Spinal cord (tissue), 10 donors: ENCODE data around the gene DYNC2H1. TPM values are rescaled to one million over a fixed set of nuclear protein-coding genes. Genes with fewer than 3 reads are reported as not detected.

Source experiments
- DNase-seq, 6 donors: peaks; one replicate each; pipeline versions ENCODE4 v3.0.0 to v3.0.0-alpha.2; 2013 to 2015; ENCODE audit warnings: low spot score in 6 of 6, low read depth in 4 of 6
- H3K27ac ChIP-seq: one replicate; pipeline ENCODE4 v1.5.1; 2013; ENCODE audit warnings: low read depth, low read length, control low read depth
- H3K27me3 ChIP-seq: one replicate; pipeline ENCODE4 v1.6.1; 2013; ENCODE audit warnings: low read length; ENCODE audit not compliant: control insufficient read depth, insufficient read depth
- H3K36me3 ChIP-seq: one replicate; pipeline ENCODE4 v1.6.1; 2013; ENCODE audit warnings: low read length; ENCODE audit not compliant: control insufficient read depth, insufficient read depth
- H3K4me1 ChIP-seq: one replicate; pipeline ENCODE4 v1.6.1; 2013; ENCODE audit warnings: low read length; ENCODE audit not compliant: control insufficient read depth, insufficient read depth
- H3K4me3 ChIP-seq: one replicate; pipeline ENCODE4 v1.5.1; 2013; ENCODE audit warnings: low read depth, low read length, control low read depth
- H3K9me3 ChIP-seq: one replicate; pipeline ENCODE4 v1.6.1; 2013; ENCODE audit warnings: low read length; ENCODE audit not compliant: control insufficient read depth, insufficient read depth
- WGBS: methylation state at CpG from one replicate; pipeline ENCODE4 v1.1.5; 2013; ENCODE audit warnings: missing lambda C conversion rate; ENCODE audit not compliant: insufficient coverage; 5-methylcytosine and 5-hydroxymethylcytosine counted together
- polyA plus RNA-seq, 2 donors: library from polyadenylated mRNA; unstranded; fragments of 120-200 nt; gene quantifications; one replicate each; pipeline ENCODE4 v1.2.1, GENCODE V29; 2013; ENCODE audit not compliant: insufficient read length in 2 of 2
- total RNA-seq, 2 donors: library from RNA; depleted of rRNA in 1 of 2; stranded (reverse); fragments of 120-200 nt in 1 of 2; fragments of >200 nt in 1 of 2; gene quantifications; one replicate each; pipeline versions ENCODE4 v1.2.3 to v1.2.4, GENCODE V29; 2013 to 2014
- donor health status: healthy.

Gene DYNC2H1
- total and polyA plus RNA-seq, 4 donors, result 33.3 to 80.7 (median 42.5) TPM

GRCh38 chr11:103317118-103317517 is 207.9 kb downstream of the DYNC2H1 start:
- WGBS, result 88% methylated on average over 2 of the region's 3 CpGs
- H3K4me3 ChIP-seq, result no peak overlapping the region
- H3K36me3 ChIP-seq, result no peaks in the 10 kb centered on the region
- no peak for DNase-seq
- no peaks in the 10 kb centered on the region for H3K9me3 ChIP-seq
- H3K27ac ChIP-seq, result no peak overlapping the region
- no peaks in the 10 kb centered on the region for H3K27me3 ChIP-seq
- no peaks in the 10 kb centered on the region for H3K4me1 ChIP-seq

GRCh38 chr11:103322821-103323220 is 213.6 kb downstream of the DYNC2H1 start:
- Histone ChIP-seq H3K4me3 (no peak overlapping the region), H3K27ac (no peak overlapping the region), H3K4me1 (peaks cover 3% of the 10 kb centered on the region), H3K9me3 (no peaks in the 10 kb centered on the region), H3K36me3 (peaks cover 9% of the 10 kb centered on the region), H3K27me3 (no peaks in the 10 kb centered on the region)
- DNase-seq, result peak in 1 of 6 donors; percentile 59
- WGBS, result 29% methylated on average over 1 of the region's 6 CpGs

GRCh38 chr11:103325686-103326069 is 216.5 kb downstream of the DYNC2H1 start:
- H3K4me3 ChIP-seq, result no peak overlapping the region
- H3K36me3 ChIP-seq, result peaks cover 9% of the 10 kb centered on the region
- no peak overlapping the region for H3K27ac ChIP-seq
- H3K9me3 ChIP-seq, result no peaks in the 10 kb centered on the region
- peaks cover 3% of the 10 kb centered on the region for H3K4me1 ChIP-seq
- no peaks in the 10 kb centered on the region for H3K27me3 ChIP-seq
- no peak for DNase-seq
- 65% methylated on average over 4 of the region's 7 CpGs for WGBS

GRCh38 chr11:103326070-103326794 is 217.0 kb downstream of the DYNC2H1 start:
- Histone ChIP-seq H3K27me3 (no peaks in the 10 kb centered on the region), H3K27ac (no peak overlapping the region), H3K4me3 (no peak overlapping the region), H3K9me3 (no peaks in the 10 kb centered on the region), H3K36me3 (peaks cover 9% of the 10 kb centered on the region), H3K4me1 (peaks cover 3% of the 10 kb centered on the region)
- WGBS, result 82% methylated on average over 22 of the region's 25 CpGs
- peak in 3 of 6 donors; percentile 12 to 58 (median 45) for DNase-seq

GRCh38 chr11:103327721-103328120 is 218.5 kb downstream of the DYNC2H1 start:
- DNase-seq, result no peak
- 100% methylated on average over 1 of the region's 5 CpGs for WGBS
- H3K27ac ChIP-seq, result no peak overlapping the region
- peaks cover 9% of the 10 kb centered on the region for H3K36me3 ChIP-seq
- no peaks in the 10 kb centered on the region for H3K27me3 ChIP-seq
- H3K9me3 ChIP-seq, result no peaks in the 10 kb centered on the region
- peaks cover 3% of the 10 kb centered on the region for H3K4me1 ChIP-seq
- no peak overlapping the region for H3K4me3 ChIP-seq

GRCh38 chr11:103332409-103332808 is 223.2 kb downstream of the DYNC2H1 start:
- Histone ChIP-seq H3K9me3 (no peaks in the 10 kb centered on the region), H3K36me3 (no peaks in the 10 kb centered on the region), H3K27ac (no peak overlapping the region), H3K27me3 (no peaks in the 10 kb centered on the region), H3K4me3 (no peak overlapping the region), H3K4me1 (no peaks in the 10 kb centered on the region)
- no peak for DNase-seq
- 100% methylated on average over 1 of the region's 6 CpGs for WGBS

GRCh38 chr11:103338621-103339484 is 229.6 kb downstream of the DYNC2H1 start:
- WGBS, result 77% methylated on average over 2 of the region's 2 CpGs
- DNase-seq, result no peak
- no peaks in the 10 kb centered on the region for H3K9me3 ChIP-seq

GRCh38 chr11:103339485-103339857 is 230.2 kb downstream of the DYNC2H1 start:
- H3K9me3 ChIP-seq, result no peaks in the 10 kb centered on the region
- H3K27ac ChIP-seq, result no peak overlapping the region
- H3K4me3 ChIP-seq, result no peak overlapping the region
- H3K36me3 ChIP-seq, result no peaks in the 10 kb centered on the region
- DNase-seq, result no peak
- 96% methylated on average over 5 of the region's 6 CpGs for WGBS
- H3K4me1 ChIP-seq, result no peaks in the 10 kb centered on the region
- no peaks in the 10 kb centered on the region for H3K27me3 ChIP-seq

More at GRCh38 chr11:103338621-103339484, 229.6 kb downstream of the DYNC2H1 start:
- Histone ChIP-seq H3K27ac (no peak overlapping the region), H3K4me3 (no peak overlapping the region), H3K36me3 (no peaks in the 10 kb centered on the region), H3K27me3 (no peaks in the 10 kb centered on the region), H3K4me1 (no peaks in the 10 kb centered on the region)

GRCh38 chr11:103340956-103341355 is 231.7 kb downstream of the DYNC2H1 start:
- Histone ChIP-seq H3K27ac (no peak overlapping the region), H3K4me3 (no peak overlapping the region), H3K4me1 (no peaks in the 10 kb centered on the region), H3K36me3 (no peaks in the 10 kb centered on the region), H3K9me3 (no peaks in the 10 kb centered on the region), H3K27me3 (no peaks in the 10 kb centered on the region)
- WGBS, result no CpG with 5 or more reads among the region's 1 CpG
- DNase-seq, result peak in 1 of 6 donors; percentile 27
